Ishikawa (cell line): ENCODE data around the gene YWHAQ.

Source experiments
- CREB1 ChIP-seq: IDR thresholded peaks from 2 replicates; pipeline ENCODE4 v1.6.1; 2012; ENCODE audit warnings: low read depth
- EP300 ChIP-seq: IDR thresholded peaks from 2 replicates; pipeline ENCODE4 v1.6.1; 2012; ENCODE audit warnings: borderline replicate concordance
- TCF12 ChIP-seq: IDR thresholded peaks from 2 replicates; pipeline ENCODE4 v1.6.1; 2012; ENCODE audit warnings: low read depth
- YY1 ChIP-seq: IDR thresholded peaks from 2 replicates; pipeline ENCODE4 v1.6.1; 2012; ENCODE audit warnings: low read depth
- ZBTB7A ChIP-seq: IDR thresholded peaks from 2 replicates; pipeline ENCODE4 v1.6.1; 2012; ENCODE audit warnings: low read depth
- TF ChIP-seq, protein P1 (sequence below): IDR thresholded peaks from 2 replicates; pipeline ENCODE4 v1.6.1; 2012; ENCODE audit warnings: low read depth, mild to moderate bottlenecking
- TF ChIP-seq, protein P2 (sequence below): IDR thresholded peaks from 2 replicates; pipeline ENCODE4 v1.6.1; 2012

DNA sequence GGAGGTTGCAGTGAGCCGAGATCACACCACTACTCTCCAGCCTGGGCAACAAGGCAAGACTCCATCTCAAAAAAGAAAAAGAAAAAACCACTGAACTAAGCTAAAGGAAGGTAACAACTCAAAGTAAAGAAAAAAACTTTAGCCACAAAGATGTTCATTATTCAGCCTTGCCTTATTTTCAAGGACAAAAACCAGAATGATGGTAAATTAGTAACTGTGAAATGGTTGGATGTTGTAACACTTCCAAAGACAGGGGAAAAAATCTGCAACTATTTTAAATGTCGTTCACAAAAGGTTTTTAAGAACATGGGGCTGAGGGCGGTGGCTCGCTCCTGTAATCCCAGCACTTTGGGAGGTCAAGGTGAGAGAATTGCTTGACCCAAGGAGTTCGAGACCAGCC is 85.3 kb downstream of the YWHAQ start:
- TF ChIP-seq, protein P1, sequence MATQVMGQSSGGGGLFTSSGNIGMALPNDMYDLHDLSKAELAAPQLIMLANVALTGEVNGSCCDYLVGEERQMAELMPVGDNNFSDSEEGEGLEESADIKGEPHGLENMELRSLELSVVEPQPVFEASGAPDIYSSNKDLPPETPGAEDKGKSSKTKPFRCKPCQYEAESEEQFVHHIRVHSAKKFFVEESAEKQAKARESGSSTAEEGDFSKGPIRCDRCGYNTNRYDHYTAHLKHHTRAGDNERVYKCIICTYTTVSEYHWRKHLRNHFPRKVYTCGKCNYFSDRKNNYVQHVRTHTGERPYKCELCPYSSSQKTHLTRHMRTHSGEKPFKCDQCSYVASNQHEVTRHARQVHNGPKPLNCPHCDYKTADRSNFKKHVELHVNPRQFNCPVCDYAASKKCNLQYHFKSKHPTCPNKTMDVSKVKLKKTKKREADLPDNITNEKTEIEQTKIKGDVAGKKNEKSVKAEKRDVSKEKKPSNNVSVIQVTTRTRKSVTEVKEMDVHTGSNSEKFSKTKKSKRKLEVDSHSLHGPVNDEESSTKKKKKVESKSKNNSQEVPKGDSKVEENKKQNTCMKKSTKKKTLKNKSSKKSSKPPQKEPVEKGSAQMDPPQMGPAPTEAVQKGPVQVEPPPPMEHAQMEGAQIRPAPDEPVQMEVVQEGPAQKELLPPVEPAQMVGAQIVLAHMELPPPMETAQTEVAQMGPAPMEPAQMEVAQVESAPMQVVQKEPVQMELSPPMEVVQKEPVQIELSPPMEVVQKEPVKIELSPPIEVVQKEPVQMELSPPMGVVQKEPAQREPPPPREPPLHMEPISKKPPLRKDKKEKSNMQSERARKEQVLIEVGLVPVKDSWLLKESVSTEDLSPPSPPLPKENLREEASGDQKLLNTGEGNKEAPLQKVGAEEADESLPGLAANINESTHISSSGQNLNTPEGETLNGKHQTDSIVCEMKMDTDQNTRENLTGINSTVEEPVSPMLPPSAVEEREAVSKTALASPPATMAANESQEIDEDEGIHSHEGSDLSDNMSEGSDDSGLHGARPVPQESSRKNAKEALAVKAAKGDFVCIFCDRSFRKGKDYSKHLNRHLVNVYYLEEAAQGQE, result no peak
- TF ChIP-seq TCF12, result no peak
- no peak for TF ChIP-seq EP300
- no peak for TF ChIP-seq ZBTB7A
- no peak for TF ChIP-seq CREB1
- no peak for TF ChIP-seq YY1
- TF ChIP-seq, protein P2, sequence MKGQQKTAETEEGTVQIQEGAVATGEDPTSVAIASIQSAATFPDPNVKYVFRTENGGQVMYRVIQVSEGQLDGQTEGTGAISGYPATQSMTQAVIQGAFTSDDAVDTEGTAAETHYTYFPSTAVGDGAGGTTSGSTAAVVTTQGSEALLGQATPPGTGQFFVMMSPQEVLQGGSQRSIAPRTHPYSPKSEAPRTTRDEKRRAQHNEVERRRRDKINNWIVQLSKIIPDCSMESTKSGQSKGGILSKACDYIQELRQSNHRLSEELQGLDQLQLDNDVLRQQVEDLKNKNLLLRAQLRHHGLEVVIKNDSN, result no peak
